Esophagus muscularis mucosa (tissue), 4 donors: ENCODE results near the gene FGD5. TPM values are rescaled to one million over a fixed set of nuclear protein-coding genes. Genes with fewer than 3 reads are reported as not detected.

Experiments
- DNase-seq: peaks from one replicate; pipeline ENCODE4 v3.0.0-alpha.2; 2017; ENCODE audit errors: extremely low spot score
- H3K27ac ChIP-seq, 4 donors: fragments of 200-600 bp; sonication (generic); replicated peaks in 1 of 4; 1 replicate in 3 of 4; 2 replicates in 1 of 4; pipeline ENCODE4 v1.5.1; 2016 to 2019; ENCODE audit warnings: mild to moderate bottlenecking in 1 of 4
- H3K27me3 ChIP-seq, 4 donors: fragments of 200-600 bp; sonication (generic); one replicate each; pipeline versions ENCODE4 v1.5.1 to v1.6.0; 2016 to 2019
- H3K36me3 ChIP-seq, 4 donors: fragments of 200-600 bp; sonication (generic); one replicate each; pipeline ENCODE4 v1.5.1; 2016 to 2019
- H3K4me1 ChIP-seq, 4 donors: fragments of 200-600 bp; sonication (generic); one replicate each; pipeline ENCODE4 v1.5.1; 2016 to 2019
- H3K4me3 ChIP-seq, 4 donors: fragments of 200-600 bp; sonication (generic); 1 replicate in 2 of 4; 2 replicates in 2 of 4; pipeline ENCODE4 v1.5.1; 2016 to 2019; ENCODE audit warnings: mild to moderate bottlenecking in 4 of 4, moderate library complexity in 1 of 4
- H3K9me3 ChIP-seq, 4 donors: fragments of 200-600 bp; sonication (generic); 1 replicate in 3 of 4; 2 replicates in 1 of 4; pipeline ENCODE4 v1.5.1; 2016 to 2019
- CTCF ChIP-seq, 3 experiments: fragments of 200-600 bp in 2 of 3; fragments of 450-650 bp in 1 of 3; sonication (generic) in 2 of 3; IDR thresholded peaks; one replicate each; pipeline ENCODE4 v1.5.1; 2017 to 2019; ENCODE audit warnings: antibody characterized with exemption in 3 of 3, mild to moderate bottlenecking in 2 of 3, moderate library complexity in 1 of 3
- EP300 ChIP-seq: sonication (generic); formaldehyde crosslinking; IDR thresholded peaks from one replicate; pipeline ENCODE4 v1.6.1; 2017; ENCODE audit warnings: antibody characterized with exemption
- POLR2A ChIP-seq: fragments of 450-650 bp; IDR thresholded peaks from one replicate; pipeline ENCODE4 v1.6.1; 2017; ENCODE audit warnings: antibody characterized with exemption, moderate library complexity, mild to moderate bottlenecking, low read depth
- POLR2AphosphoS5 ChIP-seq, 2 donors: sonication (generic); formaldehyde crosslinking; IDR thresholded peaks; one replicate each; pipeline ENCODE4 v1.6.1; 2017; ENCODE audit warnings: antibody characterized with exemption in 2 of 2
- WGBS: methylation state at CpG from one replicate; pipeline ENCODE4 v1.1.5; 2018; 5-methylcytosine and 5-hydroxymethylcytosine counted together
- intact Hi-C: fragments of 100-400 bp; cut with DNase I; formaldehyde crosslinking; loops from one replicate; pipeline ENCODE4 v1.15.1; 2023
- total RNA-seq, 4 donors: library from RNA; depleted of rRNA; stranded (reverse); fragments of >200 nt; gene quantifications; one replicate each; pipeline versions ENCODE4 v1.1.0 to v1.2.1, GENCODE V29; 2016

Gene FGD5
- total RNA-seq, 4 donors from 2014 or later, result 15.4 to 21.1 (median 16.1) TPM

- Histone ChIP-seq H3K4me1 (peaks cover 7 to 14% (median 9%) of the 10 kb centered on the region in 4 donors), H3K27me3 (no peaks in the 10 kb centered on the region), H3K9me3 (no peaks in the 10 kb centered on the region), H3K27ac (no peak overlapping the region), H3K4me3 (no peak overlapping the region), H3K36me3 (peaks cover 0 to 57% (median 35%) of the 10 kb centered on the region in 4 donors)
- WGBS, result 95% methylated on average over 6 of the region's 6 CpGs
- intact Hi-C loops, result loop anchor here (5.0 to 10.0 kb wide), 3 partner anchors 181 to 416 kb away; no protein-coding TSS in a partner anchor
- TF ChIP-seq CTCF (IDR thresholded peaks at IDR 0.05), result no peak
- no peak for TF ChIP-seq POLR2AphosphoS5 (IDR thresholded peaks at IDR 0.05)
- no peak for TF ChIP-seq EP300
- TF ChIP-seq POLR2A, result no peak
- DNase-seq, result no peak
These were observed 104.7 kb downstream of the FGD5 start for GRCh38 chr3:14923476-14923875.

GRCh38 chr3:14925729-14926591, 107.2 kb downstream of the FGD5 start:
- H3K27ac ChIP-seq, result no peak overlapping the region
- DNase-seq, result no peak
- no peaks in the 10 kb centered on the region for H3K9me3 ChIP-seq
- intact Hi-C loops, result loop anchor here (10.0 kb wide), 1 partner anchor 179 kb away; no protein-coding TSS in a partner anchor
- 65% methylated on average over 9 of the region's 9 CpGs for WGBS
- H3K4me1 ChIP-seq, result peaks cover 5 to 11% (median 7%) of the 10 kb centered on the region in 4 donors
- TF ChIP-seq POLR2AphosphoS5 (IDR thresholded peaks at IDR 0.05), result no peak
- TF ChIP-seq CTCF (IDR thresholded peaks at IDR 0.05), result peak; percentile 60 to 75 (median 67)
- no peak overlapping the region for H3K4me3 ChIP-seq
- no peaks in the 10 kb centered on the region for H3K27me3 ChIP-seq
- peaks cover 0 to 68% (median 32%) of the 10 kb centered on the region in 4 donors for H3K36me3 ChIP-seq

- Histone ChIP-seq H3K4me1 (peaks cover 0 to 5% (median under 1%) of the 10 kb centered on the region in 4 donors), H3K9me3 (no peaks in the 10 kb centered on the region), H3K27ac (no peak overlapping the region), H3K27me3 (no peaks in the 10 kb centered on the region), H3K36me3 (peaks cover 0 to 70% (median 32%) of the 10 kb centered on the region in 4 donors), H3K4me3 (no peak overlapping the region)
- no peak for DNase-seq
- no peak for TF ChIP-seq CTCF (IDR thresholded peaks at IDR 0.05)
- no peak for TF ChIP-seq POLR2A
- no peak for TF ChIP-seq POLR2AphosphoS5 (IDR thresholded peaks at IDR 0.05)
- TF ChIP-seq EP300, result no peak
- intact Hi-C loops, result loop anchor here (10.0 kb wide), 1 partner anchor 178 kb away; no protein-coding TSS in a partner anchor
- 71% methylated on average over 1 of the region's 1 CpG for WGBS
These were observed 107.8 kb downstream of the FGD5 start for GRCh38 chr3:14926592-14926991.

GRCh38 chr3:14927308-14927707, 108.5 kb downstream of the FGD5 start:
- H3K27me3 ChIP-seq, result no peaks in the 10 kb centered on the region
- peaks cover 0 to 5% (median 0%) of the 10 kb centered on the region in 4 donors for H3K4me1 ChIP-seq
- WGBS, result 89% methylated on average over 5 of the region's 5 CpGs
- intact Hi-C loops, result loop anchor here (10.0 kb wide), 1 partner anchor 177 kb away; no protein-coding TSS in a partner anchor
- peaks cover 0 to 70% (median 29%) of the 10 kb centered on the region in 4 donors for H3K36me3 ChIP-seq
- no peak overlapping the region for H3K4me3 ChIP-seq
- DNase-seq, result no peak
- no peak for TF ChIP-seq POLR2AphosphoS5 (IDR thresholded peaks at IDR 0.05)
- TF ChIP-seq EP300, result no peak
- TF ChIP-seq POLR2A, result no peak
- no peak for TF ChIP-seq CTCF (IDR thresholded peaks at IDR 0.05)
- no peaks in the 10 kb centered on the region for H3K9me3 ChIP-seq
- H3K27ac ChIP-seq, result no peak overlapping the region
